Glomerular visceral epithelial cell (primary cell): ENCODE results near the gene TAF13.
"Not testable (repeated sequence)": the region's sequence is repeated elsewhere in the genome, so short reads cannot be mapped to it uniquely, and the experiment has no call there.

Experiments used
- DNase-seq: peaks from one replicate; pipeline ENCODE4 v3.0.0-alpha.2; 2016; ENCODE audit errors: extremely low spot score

Gene TAF13

GRCh38 chr1:109046671-109047070, 29.1 kb downstream of the TAF13 start:
- no peak for DNase-seq

GRCh38 chr1:109045595-109045994, 30.2 kb downstream of the TAF13 start:
- DNase-seq: no peak

GRCh38 chr1:109041621-109042468, 34.0 kb downstream of the TAF13 start, which contains the start of gene WDR47:
TSS of gene WDR47 (minus strand) at chr1:109042102. CDS start at chr1:109023512, 18,590 bp downstream.
- DNase-seq: peak; percentile 97

- peak; percentile 25 for DNase-seq
Observed at GRCh38 chr1:109040989-109041620, 34.7 kb downstream of the TAF13 start.

GRCh38 chr1:109040627-109040988, 35.2 kb downstream of the TAF13 start:
- no peak for DNase-seq

- DNase-seq: no peak
Observed at GRCh38 chr1:109034382-109034781, 41.4 kb downstream of the TAF13 start.

- not testable (repeated sequence) for DNase-seq
Observed at GRCh38 chr1:109029493-109029892, 46.3 kb downstream of the TAF13 start.

GRCh38 chr1:109027841-109028240, 48.0 kb downstream of the TAF13 start:
- DNase-seq: no peak

GRCh38 chr1:109025694-109026093, 50.1 kb downstream of the TAF13 start:
- DNase-seq: no peak

GRCh38 chr1:109024646-109025045, 51.2 kb downstream of the TAF13 start:
- no peak for DNase-seq

- DNase-seq: no peak
Observed at GRCh38 chr1:109020693-109021257, 55.0 kb downstream of the TAF13 start.

- DNase-seq: not testable (repeated sequence)
Observed at GRCh38 chr1:109017719-109018118, 58.1 kb downstream of the TAF13 start.

- no peak for DNase-seq
Observed at GRCh38 chr1:109017134-109017533, 58.7 kb downstream of the TAF13 start.
